HPDE6-E6E7 (cell line): ENCODE results near the gene RAD51B.
"Not testable (repeated sequence)": the region's sequence is repeated elsewhere in the genome, so short reads cannot be mapped to it uniquely, and the experiment has no call there.

Experiments used
- DNase-seq: peaks from one replicate; pipeline ENCODE4 v3.0.0; 2011; ENCODE audit warnings: missing footprints; ENCODE audit errors: extremely low spot score

Gene RAD51B

GRCh38 chr14:68111097-68111852, 291.7 kb downstream of the RAD51B start:
- DNase-seq = no peak

DNA sequence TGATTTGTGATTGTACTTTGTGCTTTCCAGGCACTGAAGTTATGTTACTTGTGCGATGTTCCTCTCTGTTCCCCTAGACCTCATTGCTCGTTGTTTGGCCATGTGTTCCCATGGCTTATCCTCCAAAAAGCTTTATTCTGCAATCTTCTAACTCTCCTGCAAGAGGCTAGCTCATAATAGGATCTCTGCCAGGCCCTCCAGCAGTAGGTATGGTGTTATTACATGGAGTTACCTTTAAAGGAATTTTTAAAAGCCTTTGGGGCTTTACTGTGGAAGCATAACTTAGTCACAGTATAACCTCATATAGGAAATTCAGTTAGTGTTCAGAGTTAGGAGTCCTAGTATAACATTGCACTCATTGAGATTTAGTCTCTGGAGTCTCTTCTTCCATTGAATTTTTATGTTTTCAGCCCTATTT, 292.3 kb downstream of the RAD51B start:
- no peak for DNase-seq

- DNase-seq = no peak
Measured at GRCh38 chr14:68112442-68112841, 292.9 kb downstream of the RAD51B start.

- no peak for DNase-seq
Measured at GRCh38 chr14:68113343-68113930, 293.9 kb downstream of the RAD51B start.

- DNase-seq = not testable (repeated sequence)
Measured at GRCh38 chr14:68115952-68116351, 296.4 kb downstream of the RAD51B start.

DNA sequence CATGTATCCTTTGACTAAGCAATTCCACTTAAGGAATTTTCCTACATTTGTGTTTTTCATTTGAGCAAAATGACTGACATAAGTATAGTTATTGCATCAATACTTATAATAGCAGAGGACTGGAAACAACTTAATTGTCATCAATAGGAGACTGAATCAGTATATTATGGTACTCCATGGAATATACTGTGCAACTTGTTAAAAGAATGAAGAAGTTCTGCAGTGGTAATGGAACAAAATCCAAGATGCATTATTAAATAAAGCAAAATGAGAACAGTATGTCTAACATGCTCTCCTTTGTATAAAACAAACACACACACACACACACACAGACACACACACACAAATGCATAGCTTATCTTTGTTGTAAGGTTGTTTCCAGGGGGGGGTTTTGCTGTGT, 303.1 kb downstream of the RAD51B start:
- DNase-seq = no peak

DNA sequence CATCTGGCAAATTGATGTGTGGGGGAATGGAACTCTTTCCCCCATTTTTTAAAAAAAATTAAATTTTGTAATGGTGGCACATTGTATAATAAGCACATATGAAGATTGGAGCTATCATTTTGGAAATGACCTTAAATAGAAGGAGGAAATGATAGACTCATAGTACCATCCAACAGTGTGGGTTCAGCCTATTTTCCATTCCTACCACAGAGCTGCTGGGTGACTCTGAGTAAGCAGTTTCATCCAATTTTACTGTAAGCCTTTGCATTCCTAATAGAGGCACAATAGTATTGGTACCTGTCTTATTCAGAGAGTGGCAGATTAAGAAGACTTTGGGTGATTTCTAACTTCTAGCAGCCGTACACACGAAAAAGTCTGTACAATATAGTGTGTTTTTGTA, 304.5 kb downstream of the RAD51B start:
- no peak for DNase-seq

DNA sequence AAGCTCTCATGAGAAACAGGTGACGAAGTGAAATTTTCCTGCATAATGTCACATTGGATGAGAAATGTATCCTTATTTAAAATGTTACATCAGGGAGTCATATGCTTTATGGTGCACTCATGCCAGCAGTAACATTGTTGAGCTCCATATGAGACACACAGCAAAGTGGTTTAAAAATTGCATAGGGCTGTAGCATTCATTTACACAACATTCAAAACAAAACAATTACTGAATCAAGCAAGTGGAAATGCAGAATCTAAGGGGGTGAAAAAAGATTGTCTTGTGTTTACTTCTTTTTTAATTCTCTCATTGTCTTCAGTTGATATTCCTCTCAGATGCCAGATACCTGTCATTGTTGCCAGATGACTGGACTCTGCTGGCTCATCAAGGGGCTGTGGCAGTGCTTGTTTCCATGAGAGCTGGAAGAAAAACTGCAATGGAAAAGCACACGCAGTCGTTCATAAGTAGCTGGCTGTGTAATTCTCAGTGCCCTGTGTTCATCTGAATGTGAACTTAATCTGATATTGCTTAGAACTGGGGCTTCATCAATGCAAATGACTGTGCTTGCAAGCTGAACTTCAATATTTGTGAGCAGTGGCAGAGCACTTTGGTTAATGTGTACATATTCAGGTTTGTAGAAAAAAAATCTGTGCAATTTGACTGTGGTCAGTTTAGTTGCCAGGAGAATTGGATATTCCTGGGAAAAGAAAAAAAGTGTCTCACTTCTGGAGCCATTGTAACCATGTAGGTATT, 305.6 kb downstream of the RAD51B start:
- DNase-seq = no peak

DNA sequence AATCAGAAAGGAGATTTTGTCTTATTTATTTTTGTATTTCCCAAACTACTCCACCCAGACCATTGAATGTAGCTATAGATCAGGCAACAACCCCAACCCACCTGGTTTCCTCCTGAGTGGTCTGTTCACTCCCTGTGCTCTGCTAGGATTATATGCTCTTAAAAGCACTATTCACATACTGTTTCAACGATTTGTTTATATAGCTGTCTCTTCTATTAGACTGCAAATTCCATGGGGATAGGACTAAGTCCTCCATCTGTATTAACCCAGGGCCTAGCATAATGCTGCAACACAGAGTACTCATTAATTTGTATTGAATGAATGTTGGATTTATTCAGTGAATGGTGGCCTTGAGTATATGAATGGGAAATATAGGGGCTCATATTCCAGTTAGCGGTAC, 307.6 kb downstream of the RAD51B start:
- no peak for DNase-seq

DNA sequence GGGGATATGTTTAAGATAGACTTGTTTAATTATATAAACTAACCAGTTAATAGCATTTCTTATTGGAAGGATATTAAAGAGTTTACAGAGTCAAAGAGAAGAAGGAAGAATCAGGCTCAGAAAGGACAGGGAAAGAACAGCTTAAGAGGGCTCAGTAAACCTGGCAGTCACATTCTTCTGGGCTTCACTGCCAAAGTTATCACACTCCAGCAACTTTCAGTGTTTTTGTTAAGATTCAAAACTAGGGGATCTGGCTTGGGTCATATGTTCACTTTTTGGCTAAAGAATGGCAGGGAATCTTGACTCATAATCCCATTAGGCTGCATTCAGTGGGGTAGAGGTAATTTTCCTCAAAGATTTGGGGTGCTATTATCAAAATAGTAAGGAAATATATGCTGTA, 312.3 kb downstream of the RAD51B start:
- DNase-seq = no peak

DNA sequence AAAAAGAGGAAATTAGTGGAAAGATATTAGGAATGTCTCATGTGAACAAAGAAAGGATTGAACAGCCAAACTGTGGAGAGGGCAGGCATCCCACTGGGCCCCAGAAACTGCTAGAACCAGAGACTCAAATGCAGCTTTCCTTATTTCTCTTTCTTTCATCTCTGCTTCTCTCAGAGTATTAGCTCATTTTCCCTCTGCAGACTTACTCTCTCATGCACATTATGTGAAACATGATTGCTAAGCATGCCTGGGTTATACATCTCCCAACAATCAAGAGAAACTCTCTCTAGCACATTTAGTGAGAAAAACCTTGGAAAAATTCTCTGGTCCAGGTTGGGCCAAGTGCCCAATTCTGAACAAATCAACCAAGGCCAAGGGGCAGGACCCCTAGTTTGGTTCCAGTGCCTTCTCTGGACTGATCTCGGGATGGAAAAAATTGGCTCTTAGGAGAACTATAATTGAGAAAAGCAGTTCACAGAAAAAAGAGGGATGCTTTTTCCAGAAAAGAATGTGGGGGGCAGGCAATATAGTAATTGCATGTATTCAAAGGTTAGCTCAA, 313.1 kb downstream of the RAD51B start:
- DNase-seq = no peak

DNA sequence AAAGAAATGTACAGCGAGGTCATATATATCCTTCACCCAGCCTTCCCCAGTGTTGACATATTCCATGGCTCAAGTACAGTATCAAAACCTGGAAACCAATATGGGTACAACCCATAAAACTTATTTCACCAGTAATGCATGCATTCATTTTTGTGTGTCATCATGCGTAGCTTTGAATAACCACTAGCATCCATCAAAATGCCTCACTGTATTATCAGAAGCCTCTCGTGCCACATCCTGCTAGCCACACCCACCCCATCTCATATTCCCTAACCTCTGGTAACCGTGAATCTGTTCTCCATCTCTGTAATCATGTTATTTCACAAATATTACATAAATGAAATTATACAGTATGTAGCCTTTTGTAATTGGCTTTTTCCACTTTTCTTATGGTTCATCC, 314.3 kb downstream of the RAD51B start:
- DNase-seq = no peak

DNA sequence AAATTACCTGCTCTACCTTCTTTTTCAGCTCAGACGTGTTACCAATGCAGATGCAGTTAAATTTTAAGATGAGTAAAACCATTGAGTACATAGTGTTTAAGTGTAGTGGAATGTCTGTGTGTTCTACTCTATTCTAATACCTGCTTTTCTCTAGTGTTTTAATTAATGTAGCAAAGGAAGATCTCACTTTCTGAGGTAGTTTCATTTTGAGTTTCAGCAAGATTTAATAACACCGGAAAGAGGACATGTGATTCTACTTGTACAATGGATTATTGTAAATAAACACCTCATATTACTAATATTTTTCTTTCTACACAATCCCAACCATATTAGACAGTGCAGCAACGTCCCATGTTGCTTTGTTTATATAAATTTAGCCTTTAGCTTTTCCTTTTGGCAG, 315.4 kb downstream of the RAD51B start:
- DNase-seq = no peak

GRCh38 chr14:68135566-68135965, 316.0 kb downstream of the RAD51B start:
- no peak for DNase-seq

DNA sequence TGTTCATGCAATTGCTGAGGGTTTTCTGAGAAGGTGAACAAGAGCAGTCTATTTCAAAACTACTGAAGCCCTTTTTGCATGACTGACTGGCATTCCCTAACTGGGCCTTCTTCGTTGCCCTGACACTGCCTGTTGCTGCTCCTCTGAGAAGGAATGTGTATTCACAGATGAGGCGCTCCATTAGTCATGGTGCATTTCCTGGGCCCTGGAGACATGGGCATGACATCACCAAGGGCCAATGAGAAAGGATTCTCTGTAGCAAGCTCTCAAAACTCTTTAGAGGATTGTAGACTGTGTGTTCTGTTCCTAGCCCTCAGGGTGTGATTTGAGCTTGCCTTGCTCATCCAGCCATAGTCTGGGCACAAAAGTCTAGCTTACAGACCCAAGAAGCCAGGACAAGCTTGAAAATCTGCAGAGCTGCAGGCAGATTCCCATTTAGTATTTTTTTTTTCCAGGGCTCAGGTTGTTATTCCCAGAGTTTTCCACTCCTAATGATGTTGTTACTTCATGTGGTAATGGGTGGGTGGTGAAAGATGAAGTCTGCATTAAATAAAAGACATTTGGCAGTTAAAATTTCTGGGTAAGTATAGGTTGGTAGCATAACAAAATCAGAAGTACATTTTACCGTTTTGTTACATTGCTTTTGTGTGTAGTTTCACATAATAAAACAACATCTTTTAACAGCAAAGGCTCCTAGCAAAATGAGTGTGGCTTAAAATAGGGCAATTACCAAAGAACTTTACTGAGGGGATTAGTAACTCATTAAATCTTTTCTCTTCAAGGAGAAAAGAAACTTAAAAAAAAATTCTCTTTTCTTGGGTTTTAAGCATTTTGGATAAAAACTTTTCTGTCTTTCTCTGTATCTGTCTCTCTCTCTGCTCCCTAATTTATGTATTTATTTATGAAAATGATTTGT, 318.4 kb downstream of the RAD51B start:
- DNase-seq = peak; percentile 90

- no peak for DNase-seq
Measured at GRCh38 chr14:68139431-68140075, 320.0 kb downstream of the RAD51B start.

- DNase-seq = peak; percentile 63
Measured at GRCh38 chr14:68140076-68140741, 320.6 kb downstream of the RAD51B start.

GRCh38 chr14:68140806-68141205, 321.2 kb downstream of the RAD51B start:
- no peak for DNase-seq

DNA sequence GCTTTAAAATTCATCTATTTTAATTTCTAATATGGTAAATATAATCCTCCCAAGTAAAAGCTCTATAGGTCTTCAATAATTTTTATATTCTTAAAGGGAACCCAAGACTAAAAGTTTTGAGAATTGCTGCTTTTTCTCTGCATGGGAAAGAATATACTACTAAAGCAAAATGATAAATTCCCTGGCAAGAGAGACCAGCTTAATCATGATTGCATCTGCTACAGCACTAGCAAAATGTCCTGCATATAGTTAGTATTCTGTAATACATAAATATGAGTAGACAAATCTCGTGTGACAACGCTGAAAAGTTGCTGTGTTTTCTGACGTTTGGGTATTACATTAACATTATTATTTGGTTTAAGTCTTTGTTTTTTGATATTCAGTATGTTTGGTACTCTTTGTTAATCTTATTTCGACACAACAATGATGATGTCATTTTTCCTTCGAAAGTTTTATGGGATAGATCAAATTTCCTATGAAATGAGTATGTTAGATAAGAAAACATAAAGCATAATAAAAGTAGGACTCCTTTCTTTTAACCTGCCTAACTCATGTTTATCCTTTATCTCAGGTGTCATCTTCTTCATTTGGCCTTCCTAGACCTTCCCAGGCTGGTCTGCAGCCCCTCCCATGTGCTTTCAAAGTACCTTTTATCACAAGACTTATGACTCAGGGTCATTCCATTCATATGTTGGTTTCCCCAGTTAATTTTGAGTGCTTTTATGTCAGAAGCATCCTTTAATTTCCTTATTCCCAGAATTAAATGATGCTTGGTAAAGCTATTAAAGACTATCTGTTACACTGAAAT, 321.9 kb downstream of the RAD51B start:
- no peak for DNase-seq
